ENCODE data around the gene IRGQ.

Gene IRGQ

DNA sequence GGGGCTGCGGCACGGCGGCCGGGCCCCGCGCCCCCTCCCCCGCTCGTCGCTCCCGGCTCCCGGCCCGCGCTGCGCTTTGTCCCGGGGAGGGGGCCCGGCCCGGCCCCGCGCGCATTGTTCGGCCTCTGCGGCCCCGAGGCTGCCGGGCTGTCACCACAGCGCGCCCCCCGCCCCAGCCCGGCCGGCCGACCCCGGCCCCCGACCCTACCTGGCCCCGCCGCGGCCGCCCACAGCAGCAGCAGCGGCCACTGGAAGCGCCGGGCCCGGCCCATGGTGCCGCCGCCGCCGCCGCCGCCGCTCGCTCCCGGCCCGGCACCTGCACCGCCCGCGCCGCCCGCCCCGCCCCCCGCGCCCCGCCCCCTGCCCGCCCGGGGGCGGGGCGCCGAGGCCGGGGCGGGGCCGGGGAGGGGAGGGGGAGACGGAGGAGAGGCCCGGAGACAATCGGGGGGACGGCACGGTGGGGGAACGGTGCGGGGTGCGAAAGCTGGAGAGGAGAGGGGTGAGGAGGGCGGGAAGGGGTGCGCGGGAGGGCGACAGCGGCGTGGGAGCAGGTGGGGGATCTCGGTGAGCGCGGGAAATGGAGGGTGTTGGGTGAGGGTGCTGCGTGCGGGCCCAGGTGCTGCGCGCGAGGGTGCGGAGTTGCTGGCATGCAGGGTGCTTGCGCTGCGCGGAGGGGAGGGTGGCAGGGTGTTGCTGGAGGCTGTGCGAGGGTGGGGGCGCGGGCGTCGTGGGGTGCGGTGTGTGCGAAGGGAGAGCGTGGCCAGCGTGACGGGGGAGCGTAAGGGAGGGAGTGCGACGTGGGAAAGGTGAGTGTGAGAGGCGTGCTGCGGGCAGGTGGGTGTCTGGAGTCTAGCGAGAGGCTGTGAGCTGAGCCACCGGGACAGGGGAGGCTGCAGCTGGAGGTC, 43.8 kb upstream of the IRGQ start, which contains the start of gene CADM4 (continued):
- TF ChIP-seq ZBTB44 (tag by site-specific recombination; IDR thresholded peaks at IDR 0.05) (no peak), ZNF473 (tag by site-specific recombination; IDR thresholded peaks at IDR 0.05) (no peak), ZNF510 (tag by site-specific recombination; IDR thresholded peaks at IDR 0.05; ENCODE audit: insufficient replicate concordance) (no peak), SCRT1 (tag by site-specific recombination; IDR thresholded peaks at IDR 0.05; ENCODE audit: borderline replicate concordance) (peak; percentile 42; the same call in 1 of the 2 replicates), ZNF626 (tag by site-specific recombination; IDR thresholded peaks at IDR 0.05) (no peak), ZSCAN30 (tag by site-specific recombination; IDR thresholded peaks at IDR 0.05) (no peak), HOXA7 (CRISPR knock-in tag; IDR thresholded peaks at IDR 0.05; ENCODE audit: borderline replicate concordance) (no peak), ZNF610 (tag by site-specific recombination; IDR thresholded peaks at IDR 0.05; ENCODE audit: borderline replicate concordance) (0 out of 2 replicates have a peak, but pooled peaks have one; percentile 51), ZNF624 (tag by site-specific recombination; IDR thresholded peaks at IDR 0.05) (no peak), MYNN (tag by site-specific recombination; IDR thresholded peaks at IDR 0.05; ENCODE audit: borderline replicate concordance) (peak; percentile 49; the same call in 1 of the 2 replicates), ZNF549 (tag by site-specific recombination; IDR thresholded peaks at IDR 0.05) (no peak), HOXC10 (CRISPR knock-in tag; IDR thresholded peaks at IDR 0.05) (no peak), GLIS1 (tag by site-specific recombination; IDR thresholded peaks at IDR 0.05) (peak; percentile 92), ZBTB20 (tag by site-specific recombination; IDR thresholded peaks at IDR 0.05) (peak; percentile 79; the same call in 1 of the 2 replicates), ZNF16 (tag by site-specific recombination; IDR thresholded peaks at IDR 0.05; ENCODE audit: low read depth) (no peak), ZBTB49 (tag by site-specific recombination; IDR thresholded peaks at IDR 0.05; ENCODE audit: low read depth) (no peak), ZNF302 (tag by site-specific recombination; IDR thresholded peaks at IDR 0.05; ENCODE audit: low read depth) (0 out of 2 replicates have a peak, but pooled peaks have one; percentile 7), ZNF571 (tag by site-specific recombination; IDR thresholded peaks at IDR 0.05) (no peak), BCL11A (tag by site-specific recombination; IDR thresholded peaks at IDR 0.05; ENCODE audit: low read depth) (0 out of 2 replicates have a peak, but pooled peaks have one; percentile 47), ZNF548 (tag by site-specific recombination; IDR thresholded peaks at IDR 0.05) (peak; percentile 20; the same call in 1 of the 2 replicates), GFI1B (tag by site-specific recombination; IDR thresholded peaks at IDR 0.05) (no peak; the same call in 1 of the 2 replicates), ZBTB6 (tag by site-specific recombination; IDR thresholded peaks at IDR 0.05) (peak; percentile 50; the same call in 1 of the 2 replicates), ZNF76 (tag by site-specific recombination; IDR thresholded peaks at IDR 0.05; ENCODE audit: borderline replicate concordance, low read depth) (peak; percentile 87), OSR2 (tag by site-specific recombination; IDR thresholded peaks at IDR 0.05) (peak; percentile 25; the same call in 1 of the 2 replicates), ZNF394 (tag by site-specific recombination; IDR thresholded peaks at IDR 0.05; ENCODE audit: borderline replicate concordance) (no peak; the same call in 1 of the 2 replicates), ZNF621 (tag by site-specific recombination; IDR thresholded peaks at IDR 0.05) (no peak), ZNF266 (tag by site-specific recombination; IDR thresholded peaks at IDR 0.05; ENCODE audit: low read depth) (0 out of 2 replicates have a peak, but pooled peaks have one; percentile 13)
- TF ChIP-seq, protein P1, sequence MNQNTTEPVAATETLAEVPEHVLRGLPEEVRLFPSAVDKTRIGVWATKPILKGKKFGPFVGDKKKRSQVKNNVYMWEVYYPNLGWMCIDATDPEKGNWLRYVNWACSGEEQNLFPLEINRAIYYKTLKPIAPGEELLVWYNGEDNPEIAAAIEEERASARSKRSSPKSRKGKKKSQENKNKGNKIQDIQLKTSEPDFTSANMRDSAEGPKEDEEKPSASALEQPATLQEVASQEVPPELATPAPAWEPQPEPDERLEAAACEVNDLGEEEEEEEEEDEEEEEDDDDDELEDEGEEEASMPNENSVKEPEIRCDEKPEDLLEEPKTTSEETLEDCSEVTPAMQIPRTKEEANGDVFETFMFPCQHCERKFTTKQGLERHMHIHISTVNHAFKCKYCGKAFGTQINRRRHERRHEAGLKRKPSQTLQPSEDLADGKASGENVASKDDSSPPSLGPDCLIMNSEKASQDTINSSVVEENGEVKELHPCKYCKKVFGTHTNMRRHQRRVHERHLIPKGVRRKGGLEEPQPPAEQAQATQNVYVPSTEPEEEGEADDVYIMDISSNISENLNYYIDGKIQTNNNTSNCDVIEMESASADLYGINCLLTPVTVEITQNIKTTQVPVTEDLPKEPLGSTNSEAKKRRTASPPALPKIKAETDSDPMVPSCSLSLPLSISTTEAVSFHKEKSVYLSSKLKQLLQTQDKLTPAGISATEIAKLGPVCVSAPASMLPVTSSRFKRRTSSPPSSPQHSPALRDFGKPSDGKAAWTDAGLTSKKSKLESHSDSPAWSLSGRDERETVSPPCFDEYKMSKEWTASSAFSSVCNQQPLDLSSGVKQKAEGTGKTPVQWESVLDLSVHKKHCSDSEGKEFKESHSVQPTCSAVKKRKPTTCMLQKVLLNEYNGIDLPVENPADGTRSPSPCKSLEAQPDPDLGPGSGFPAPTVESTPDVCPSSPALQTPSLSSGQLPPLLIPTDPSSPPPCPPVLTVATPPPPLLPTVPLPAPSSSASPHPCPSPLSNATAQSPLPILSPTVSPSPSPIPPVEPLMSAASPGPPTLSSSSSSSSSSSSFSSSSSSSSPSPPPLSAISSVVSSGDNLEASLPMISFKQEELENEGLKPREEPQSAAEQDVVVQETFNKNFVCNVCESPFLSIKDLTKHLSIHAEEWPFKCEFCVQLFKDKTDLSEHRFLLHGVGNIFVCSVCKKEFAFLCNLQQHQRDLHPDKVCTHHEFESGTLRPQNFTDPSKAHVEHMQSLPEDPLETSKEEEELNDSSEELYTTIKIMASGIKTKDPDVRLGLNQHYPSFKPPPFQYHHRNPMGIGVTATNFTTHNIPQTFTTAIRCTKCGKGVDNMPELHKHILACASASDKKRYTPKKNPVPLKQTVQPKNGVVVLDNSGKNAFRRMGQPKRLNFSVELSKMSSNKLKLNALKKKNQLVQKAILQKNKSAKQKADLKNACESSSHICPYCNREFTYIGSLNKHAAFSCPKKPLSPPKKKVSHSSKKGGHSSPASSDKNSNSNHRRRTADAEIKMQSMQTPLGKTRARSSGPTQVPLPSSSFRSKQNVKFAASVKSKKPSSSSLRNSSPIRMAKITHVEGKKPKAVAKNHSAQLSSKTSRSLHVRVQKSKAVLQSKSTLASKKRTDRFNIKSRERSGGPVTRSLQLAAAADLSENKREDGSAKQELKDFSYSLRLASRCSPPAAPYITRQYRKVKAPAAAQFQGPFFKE (tag by site-specific recombination; IDR thresholded peaks at IDR 0.05; ENCODE audit: borderline replicate concordance): peak; percentile 100
